Fibroblast of the aortic adventitia (primary cell): Measurements from ENCODE around the gene CLASP1. TPM values are rescaled to one million over a fixed set of nuclear protein-coding genes. Genes with fewer than 3 reads are reported as not detected.

ENCODE experiments used
- DNase-seq: peaks from one replicate; pipeline ENCODE4 v3.0.0-alpha.2; 2010; ENCODE audit warnings: low read depth
- H3K4me3 ChIP-seq: 2 replicates; pipeline ENCODE4 v1.5.1; 2011; ENCODE audit warnings: low read depth, mild to moderate bottlenecking, control low read depth, low read length, moderate library complexity
- CTCF ChIP-seq: IDR thresholded peaks from 2 replicates; pipeline ENCODE4 v1.5.1; 2011; ENCODE audit warnings: mild to moderate bottlenecking, low read length, control low read depth, inconsistent platforms; ENCODE audit not compliant: insufficient read depth
- total RNA-seq: library from RNA; depleted of rRNA; stranded (reverse); fragments of >200 nt; gene quantifications from 2 replicates; pipeline ENCODE4 v1.2.3, GENCODE V29; 2012; ENCODE audit warnings: low replicate concordance

CLASP1 gene
- total RNA-seq, 1 donor: 45.6 TPM

GRCh38 chr2:121510857-121511256 is 138.4 kb downstream of the CLASP1 start:
- H3K4me3 ChIP-seq: no peak overlapping the region
- no peak for DNase-seq
- TF ChIP-seq CTCF: no peak

- no peak overlapping the region for H3K4me3 ChIP-seq
- no peak for TF ChIP-seq CTCF
- DNase-seq: no peak
These were observed 142.6 kb downstream of the CLASP1 start for GRCh38 chr2:121506621-121507020.

- no peak overlapping the region for H3K4me3 ChIP-seq
- TF ChIP-seq CTCF: no peak
- no peak for DNase-seq
These were observed 143.2 kb downstream of the CLASP1 start for GRCh38 chr2:121505986-121506586.

GRCh38 chr2:121505005-121505404 is 144.3 kb downstream of the CLASP1 start:
- H3K4me3 ChIP-seq: no peak overlapping the region
- DNase-seq: peak; percentile 92
- TF ChIP-seq CTCF: no peak

GRCh38 chr2:121504316-121504715 is 144.9 kb downstream of the CLASP1 start:
- no peak for TF ChIP-seq CTCF
- no peak for DNase-seq
- no peak overlapping the region for H3K4me3 ChIP-seq

- no peak overlapping the region for H3K4me3 ChIP-seq
- no peak for TF ChIP-seq CTCF
- peak; percentile 53 for DNase-seq
These were observed 146.5 kb downstream of the CLASP1 start for GRCh38 chr2:121502781-121503180.

GRCh38 chr2:121502246-121502645 is 147.0 kb downstream of the CLASP1 start:
- H3K4me3 ChIP-seq: no peak overlapping the region
- TF ChIP-seq CTCF: no peak
- DNase-seq: peak; percentile 54
